Gastroesophageal sphincter (tissue), 3 donors: ENCODE measurements around the gene GRK7.

Experiments used
- CTCF ChIP-seq, 4 experiments: fragments of 200-600 bp in 2 of 4; fragments of 450-650 bp in 2 of 4; sonication (generic) in 1 of 4; IDR thresholded peaks; one replicate each; pipeline ENCODE4 v1.5.1; 2017 to 2019; ENCODE audit warnings: antibody characterized with exemption in 4 of 4, mild to moderate bottlenecking in 2 of 4, moderate library complexity in 2 of 4
- POLR2A ChIP-seq, 2 donors: fragments of 450-650 bp; IDR thresholded peaks; one replicate each; pipeline ENCODE4 v1.6.1; 2017; ENCODE audit warnings: antibody characterized with exemption in 2 of 2, mild to moderate bottlenecking in 2 of 2, moderate library complexity in 1 of 2

DNA sequence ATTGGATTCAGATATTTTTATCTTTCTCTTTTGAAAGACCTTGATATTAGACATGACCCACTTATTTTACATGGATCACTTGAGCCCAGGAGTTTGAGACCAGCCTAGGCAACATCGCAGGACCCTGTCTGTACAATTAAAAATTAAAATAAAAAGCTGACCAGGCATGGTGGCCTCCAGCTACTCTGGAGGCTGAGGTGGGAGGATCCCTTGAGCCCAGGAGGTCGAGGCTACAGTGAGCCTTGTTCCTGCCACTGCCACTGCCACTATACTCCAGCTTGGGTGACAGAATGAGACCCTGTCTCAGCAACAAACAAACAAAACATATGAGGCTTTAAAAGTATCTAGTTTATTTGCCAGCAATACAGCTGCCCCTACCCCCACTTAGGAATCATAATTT lies 23.5 kb upstream of the GRK7 start:
- TF ChIP-seq CTCF (IDR thresholded peaks at IDR 0.05) (no peak), POLR2A (IDR thresholded peaks at IDR 0.05) (no peak)
